K562 (cell line): ENCODE data around the gene PAN3. TPM values are rescaled to one million over a fixed set of nuclear protein-coding genes. Genes with fewer than 3 reads are reported as not detected.
A peak's percentile ranks its signal among the peaks of the same experiment; 100 is the strongest.

Experiments used
- ADNP ChIP-seq: fragments of 200-800 bp; sonication (Bioruptor generic); IDR thresholded peaks from 2 replicates; pipeline ENCODE4 v1.6.1; 2016; ENCODE audit warnings: missing genetic modification characterization, missing compliant biosample characterization
- ARHGAP35 ChIP-seq: fragments of 450-650 bp; IDR thresholded peaks from 2 replicates; pipeline ENCODE4 v1.6.1; 2018; ENCODE audit not compliant: partially characterized antibody
- ATF2 ChIP-seq: sonication (generic); formaldehyde crosslinking; IDR thresholded peaks from 2 replicates; pipeline ENCODE4 v1.8.1; 2022; ENCODE audit warnings: missing genetic modification reagents
- BRD4 ChIP-seq: fragments of 200-600 bp; sonication (generic); IDR thresholded peaks from 2 replicates; pipeline ENCODE4 v1.6.1; 2017; ENCODE audit warnings: inconsistent platforms
- CHD2 ChIP-seq: IDR thresholded peaks from 2 replicates; pipeline ENCODE4 v1.6.1; 2011; ENCODE audit warnings: low read depth, low read length
- CREB3 ChIP-seq: fragments of 450-650 bp; conservative IDR thresholded peaks from 2 replicates; pipeline ENCODE4 v1.6.1; 2016; ENCODE audit warnings: missing genetic modification characterization, low read depth, mild to moderate bottlenecking, missing compliant biosample characterization, moderate library complexity
- DMBX1 ChIP-seq: fragments of 250-450 bp; sonication (Bioruptor Pico); IDR thresholded peaks from 2 replicates; pipeline ENCODE4 v1.8.0; 2022; ENCODE audit warnings: inconsistent platforms, mild to moderate bottlenecking, moderate library complexity, borderline replicate concordance
- EGR1 ChIP-seq: fragments of 450-650 bp; conservative IDR thresholded peaks from 2 replicates; pipeline ENCODE4 v1.6.1; 2017; ENCODE audit warnings: mild to moderate bottlenecking
- MAZ ChIP-seq, 2 experiments: fragments of 450-650 bp in 1 of 2; sonication (generic) in 1 of 2; formaldehyde crosslinking; IDR thresholded peaks in 1 of 2; conservative IDR thresholded peaks in 1 of 2; 2 replicates each; pipeline versions ENCODE4 v1.4.0 to v1.5.0; 2020; ENCODE audit warnings: mild to moderate bottlenecking in 1 of 2, missing genetic modification reagents in 1 of 2
- MNT ChIP-seq, 2 experiments: fragments of 450-650 bp; conservative IDR thresholded peaks; 2 replicates each; pipeline ENCODE4 v1.6.1; 2017; ENCODE audit warnings: mild to moderate bottlenecking in 2 of 2, moderate library complexity in 2 of 2
- MYBL2 ChIP-seq, 2 experiments: fragments of 450-650 bp in 1 of 2; sonication (generic) in 1 of 2; formaldehyde crosslinking in 1 of 2; IDR thresholded peaks; 2 replicates each; pipeline versions ENCODE4 v1.6.1 to v1.8.1; 2017 to 2022; ENCODE audit warnings: borderline replicate concordance in 1 of 2, inconsistent platforms in 1 of 2, low read depth in 1 of 2, mild to moderate bottlenecking in 1 of 2, missing genetic modification reagents in 1 of 2, moderate library complexity in 1 of 2
- NCOR1 ChIP-seq: fragments of 450-650 bp; IDR thresholded peaks from 2 replicates; pipeline ENCODE4 v1.6.1; 2016; ENCODE audit warnings: mild to moderate bottlenecking, moderate library complexity
- PHF8 ChIP-seq: fragments of 200-600 bp; sonication (generic); IDR thresholded peaks from 2 replicates; pipeline ENCODE4 v1.6.1; 2012; ENCODE audit warnings: mixed run types, mild to moderate bottlenecking, inconsistent platforms, low read length, moderate library complexity, borderline replicate concordance
- RFX1 ChIP-seq: fragments of 450-650 bp; IDR thresholded peaks from 2 replicates; pipeline ENCODE4 v1.6.1; 2016; ENCODE audit warnings: mild to moderate bottlenecking, moderate library complexity
- SIN3A ChIP-seq, 2 experiments: fragments of 150-350 bp in 1 of 2; IDR thresholded peaks; 2 replicates each; pipeline ENCODE4 v1.6.1; 2011 to 2016; ENCODE audit warnings: borderline replicate concordance in 2 of 2, low read depth in 2 of 2, low read length in 2 of 2, mild to moderate bottlenecking in 2 of 2, moderate library complexity in 2 of 2; ENCODE audit not compliant: control insufficient read depth in 1 of 2
- STAT5A ChIP-seq: IDR thresholded peaks from 2 replicates; pipeline ENCODE4 v1.6.1; 2012; ENCODE audit warnings: low read length, inconsistent platforms, borderline replicate concordance
- ZNF263 ChIP-seq: sonication (generic); formaldehyde crosslinking; IDR thresholded peaks from 2 replicates; pipeline ENCODE4 v1.8.0; 2022; ENCODE audit warnings: mild to moderate bottlenecking, missing genetic modification reagents, borderline replicate concordance
- polyA plus RNA-seq, 8 experiments: library from polyadenylated mRNA; depleted of rRNA in 4 of 8; stranded (reverse) in 5 of 8; unstranded in 3 of 8; fragments of >200 nt; fragmentation: Nextera tagmentation in 2 of 8; fragmentation: Illumina TruSeq in 1 of 8; extraction: Ambion mirVana in 2 of 8; extraction: Trizol in 1 of 8; gene quantifications; 2 replicates each; pipeline versions ENCODE4 v1.2.1 to v1.2.3, GENCODE V29; 2011 to 2014; ENCODE audit warnings: inconsistent platforms in 1 of 8, missing spikeins in 1 of 8
- total RNA-seq, 7 experiments: library from RNA; depleted of rRNA in 6 of 7; stranded (reverse); fragments of >200 nt in 6 of 7; fragmentation: Illumina TruSeq in 2 of 7; extraction: Trizol in 2 of 7; gene quantifications; 2 replicates each; pipeline versions ENCODE4 v1.2.1 to v1.2.3, GENCODE V29; 2011 to 2021; ENCODE audit warnings: low replicate concordance in 1 of 7
- TF ChIP-seq, protein P1 (sequence below), 3 experiments: fragments of 200-800 bp in 1 of 3; fragments of 250-450 bp in 1 of 3; fragments of 450-650 bp in 1 of 3; sonication (Bioruptor Pico) in 1 of 3; sonication (Bioruptor generic) in 1 of 3; formaldehyde crosslinking in 1 of 3; IDR thresholded peaks; 2 replicates each; pipeline versions ENCODE4 v1.6.1 to v1.8.0; 2016 to 2022; ENCODE audit warnings: mild to moderate bottlenecking in 2 of 3, missing genetic modification characterization in 2 of 3, missing compliant biosample characterization in 1 of 3, moderate library complexity in 1 of 3

PAN3 gene
- total and polyA plus RNA-seq, 9 of the 15 experiments (the other 6 are each of a cell fraction or from before 2014, with no cell fraction given) = 7.2 to 19.9 (median 11.6) TPM

DNA sequence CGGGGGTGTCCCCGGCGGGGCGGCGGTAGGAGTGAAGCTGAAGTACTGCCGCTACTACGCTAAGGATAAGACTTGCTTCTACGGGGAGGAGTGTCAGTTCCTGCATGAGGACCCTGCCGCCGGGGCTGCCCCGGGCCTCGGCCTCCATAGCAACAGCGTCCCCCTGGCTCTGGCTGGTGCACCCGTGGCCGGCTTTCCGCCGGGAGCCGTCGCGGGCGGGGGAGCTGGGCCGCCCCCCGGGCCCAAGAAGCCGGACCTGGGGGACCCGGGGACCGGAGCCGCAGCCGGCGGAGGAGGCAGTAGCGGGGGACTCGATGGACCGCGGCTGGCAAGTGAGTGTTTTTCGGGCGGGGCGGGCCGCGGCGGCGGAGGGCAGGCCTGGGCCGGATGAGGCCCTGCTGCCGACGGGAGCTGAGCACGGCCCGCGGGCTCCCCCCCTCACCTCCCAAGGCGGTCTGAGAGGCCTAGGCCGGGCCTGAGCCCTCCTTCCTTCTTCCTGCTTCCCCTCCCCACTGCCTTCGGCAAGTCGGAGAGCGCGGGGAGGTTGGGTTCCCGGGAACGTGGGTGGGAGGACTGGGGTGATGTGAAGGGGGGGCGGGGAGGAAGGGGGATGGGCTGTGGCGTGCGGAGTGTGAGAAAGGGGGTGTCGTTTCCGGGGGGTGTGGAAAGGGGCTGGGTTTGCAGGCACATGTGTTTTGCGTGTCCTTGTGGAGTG is 568 bp downstream of the PAN3 start (continued):
- TF ChIP-seq BRD4 (peak; percentile 75), RFX1 (peak; percentile 37), MAZ (CRISPR knock-in tag; conservative IDR thresholded peaks at IDR 0.05 in 1 of 2, IDR thresholded peaks at IDR 0.05 in 1 of 2) (0 out of 4 replicates have a peak, but pooled peaks of 1 of the 2 experiments have one; percentile 10), ZNF263 (CRISPR knock-in tag) (peak; percentile 77), DMBX1 (no peak), CREB3 (tag) (no peak), ARHGAP35 (no peak), ATF2 (CRISPR knock-in tag) (no peak), EGR1 (peak; percentile 84), NCOR1 (0 out of 2 replicates have a peak, but pooled peaks have one; percentile 26), ADNP (tag) (no peak), MNT (conservative IDR thresholded peaks at IDR 0.05) (peak; percentile 91 to 95), CHD2 (peak; percentile 33; the same call in 1 of the 2 replicates), SIN3A (IDR thresholded peaks at IDR 0.05; ENCODE audit: borderline replicate concordance in 2 of 2, control insufficient read depth in 1 of 2, low read depth in 2 of 2, low read length in 2 of 2) (0 out of 4 replicates have a peak, but pooled peaks of 1 of the 2 experiments have one; percentile 69), STAT5A (no peak), PHF8 (peak; percentile 56; the same call in 1 of the 2 replicates), MYBL2 (IDR thresholded peaks at IDR 0.05; ENCODE audit: low read depth) (no peak), MYBL2 (CRISPR knock-in tag; IDR thresholded peaks at IDR 0.05; ENCODE audit: borderline replicate concordance) (no peak)
- TF ChIP-seq, protein P1, sequence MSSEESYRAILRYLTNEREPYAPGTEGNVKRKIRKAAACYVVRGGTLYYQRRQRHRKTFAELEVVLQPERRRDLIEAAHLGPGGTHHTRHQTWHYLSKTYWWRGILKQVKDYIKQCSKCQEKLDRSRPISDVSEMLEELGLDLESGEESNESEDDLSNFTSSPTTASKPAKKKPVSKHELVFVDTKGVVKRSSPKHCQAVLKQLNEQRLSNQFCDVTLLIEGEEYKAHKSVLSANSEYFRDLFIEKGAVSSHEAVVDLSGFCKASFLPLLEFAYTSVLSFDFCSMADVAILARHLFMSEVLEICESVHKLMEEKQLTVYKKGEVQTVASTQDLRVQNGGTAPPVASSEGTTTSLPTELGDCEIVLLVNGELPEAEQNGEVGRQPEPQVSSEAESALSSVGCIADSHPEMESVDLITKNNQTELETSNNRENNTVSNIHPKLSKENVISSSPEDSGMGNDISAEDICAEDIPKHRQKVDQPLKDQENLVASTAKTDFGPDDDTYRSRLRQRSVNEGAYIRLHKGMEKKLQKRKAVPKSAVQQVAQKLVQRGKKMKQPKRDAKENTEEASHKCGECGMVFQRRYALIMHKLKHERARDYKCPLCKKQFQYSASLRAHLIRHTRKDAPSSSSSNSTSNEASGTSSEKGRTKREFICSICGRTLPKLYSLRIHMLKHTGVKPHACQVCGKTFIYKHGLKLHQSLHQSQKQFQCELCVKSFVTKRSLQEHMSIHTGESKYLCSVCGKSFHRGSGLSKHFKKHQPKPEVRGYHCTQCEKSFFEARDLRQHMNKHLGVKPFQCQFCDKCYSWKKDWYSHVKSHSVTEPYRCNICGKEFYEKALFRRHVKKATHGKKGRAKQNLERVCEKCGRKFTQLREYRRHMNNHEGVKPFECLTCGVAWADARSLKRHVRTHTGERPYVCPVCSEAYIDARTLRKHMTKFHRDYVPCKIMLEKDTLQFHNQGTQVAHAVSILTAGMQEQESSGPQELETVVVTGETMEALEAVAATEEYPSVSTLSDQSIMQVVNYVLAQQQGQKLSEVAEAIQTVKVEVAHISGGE (CRISPR knock-in tag; IDR thresholded peaks at IDR 0.05) = peak in 1 of 3 experiments; percentile 63; a peak in 2 of 6 replicates
